ENCODE results near the gene SCG5.

Gene SCG5

GRCh38 chr15:32722136-32722535 lies 80.6 kb downstream of the SCG5 start:
- no peak for DNase-seq (ENCODE audit: low read depth)
- TF ChIP-seq, protein P1, sequence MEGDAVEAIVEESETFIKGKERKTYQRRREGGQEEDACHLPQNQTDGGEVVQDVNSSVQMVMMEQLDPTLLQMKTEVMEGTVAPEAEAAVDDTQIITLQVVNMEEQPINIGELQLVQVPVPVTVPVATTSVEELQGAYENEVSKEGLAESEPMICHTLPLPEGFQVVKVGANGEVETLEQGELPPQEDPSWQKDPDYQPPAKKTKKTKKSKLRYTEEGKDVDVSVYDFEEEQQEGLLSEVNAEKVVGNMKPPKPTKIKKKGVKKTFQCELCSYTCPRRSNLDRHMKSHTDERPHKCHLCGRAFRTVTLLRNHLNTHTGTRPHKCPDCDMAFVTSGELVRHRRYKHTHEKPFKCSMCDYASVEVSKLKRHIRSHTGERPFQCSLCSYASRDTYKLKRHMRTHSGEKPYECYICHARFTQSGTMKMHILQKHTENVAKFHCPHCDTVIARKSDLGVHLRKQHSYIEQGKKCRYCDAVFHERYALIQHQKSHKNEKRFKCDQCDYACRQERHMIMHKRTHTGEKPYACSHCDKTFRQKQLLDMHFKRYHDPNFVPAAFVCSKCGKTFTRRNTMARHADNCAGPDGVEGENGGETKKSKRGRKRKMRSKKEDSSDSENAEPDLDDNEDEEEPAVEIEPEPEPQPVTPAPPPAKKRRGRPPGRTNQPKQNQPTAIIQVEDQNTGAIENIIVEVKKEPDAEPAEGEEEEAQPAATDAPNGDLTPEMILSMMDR (IDR thresholded peaks at IDR 0.05; ENCODE audit: control insufficient read depth, extremely low read depth, insufficient read depth): no peak
- H3K4me3 ChIP-seq (ENCODE audit: low read depth, low read length): no peak overlapping the region

DNA sequence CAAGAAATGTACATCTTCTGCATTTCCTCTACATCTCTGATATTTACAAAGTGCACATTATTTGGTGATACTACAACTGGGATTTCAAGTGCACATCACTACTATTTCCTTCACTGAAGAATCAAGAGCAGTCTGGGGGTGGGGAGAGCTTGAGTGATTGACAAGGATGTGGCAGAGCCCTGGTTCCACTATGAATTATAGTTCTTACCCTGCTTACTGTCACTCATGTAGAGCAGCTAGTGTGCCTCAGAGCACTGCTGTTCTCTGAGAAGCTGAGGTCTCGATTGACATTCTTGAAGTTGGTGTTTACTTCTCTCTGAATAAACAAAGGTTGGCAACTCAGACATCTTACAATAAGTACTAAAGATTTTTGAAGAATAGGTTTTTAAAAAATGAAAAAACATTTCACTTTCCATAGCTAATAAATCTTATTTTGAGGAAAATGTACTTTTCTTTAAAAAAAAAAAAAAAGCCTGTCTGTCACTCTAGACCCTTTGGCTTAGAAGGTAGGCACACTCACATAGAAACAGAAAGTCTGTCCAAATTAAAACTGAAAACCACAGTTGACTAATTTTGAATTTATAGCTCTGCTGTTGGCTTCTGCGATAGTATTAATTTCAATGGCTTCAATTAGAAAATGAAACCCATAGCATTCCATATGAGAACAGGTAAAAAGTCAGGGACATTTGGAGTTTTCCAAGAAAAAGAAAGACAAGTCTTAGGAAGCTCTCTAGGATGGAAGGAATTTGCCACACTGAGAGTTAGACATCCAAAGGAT lies 81.8 kb downstream of the SCG5 start:
- TF ChIP-seq, protein P1 (IDR thresholded peaks at IDR 0.05; ENCODE audit: control insufficient read depth, extremely low read depth, insufficient read depth): no peak
- DNase-seq (ENCODE audit: low read depth): no peak
- no peak overlapping the region for H3K4me3 ChIP-seq (ENCODE audit: low read depth, low read length)

DNA sequence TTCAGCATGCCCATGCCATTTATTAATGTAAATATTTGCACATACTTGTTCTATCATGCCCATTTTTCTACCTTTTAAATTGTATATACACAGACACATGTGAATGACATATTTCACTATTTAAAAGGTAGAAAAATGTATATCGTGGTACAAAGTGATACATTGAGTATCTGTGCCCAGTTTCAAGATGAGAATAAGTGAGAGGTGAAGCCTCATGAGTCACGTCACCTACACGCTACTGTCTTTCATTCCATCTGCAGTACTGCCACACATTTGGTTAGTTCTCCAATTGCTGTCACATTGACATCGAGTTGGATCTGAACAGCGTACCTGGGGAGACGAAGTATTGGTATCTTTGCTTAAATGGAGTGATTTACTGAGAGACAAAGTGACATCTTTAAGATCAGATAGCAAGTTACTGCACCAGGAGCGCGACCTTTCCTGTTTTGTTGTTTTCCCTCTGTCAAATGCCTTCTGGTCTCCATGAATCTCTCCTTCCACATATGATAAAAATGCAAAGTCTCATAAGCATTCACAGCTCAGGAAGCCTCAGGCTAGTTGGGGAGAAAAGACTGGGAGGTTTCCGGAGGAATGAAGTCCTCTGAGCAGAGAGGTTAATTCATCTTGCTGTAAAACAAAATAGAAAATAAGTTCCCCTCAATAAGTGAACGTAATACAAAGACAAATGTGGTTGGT lies 88.3 kb downstream of the SCG5 start:
- no peak for DNase-seq (ENCODE audit: low read depth)
- H3K4me3 ChIP-seq (ENCODE audit: low read depth, low read length): no peak overlapping the region
- TF ChIP-seq, protein P1 (IDR thresholded peaks at IDR 0.05; ENCODE audit: control insufficient read depth, extremely low read depth, insufficient read depth): no peak

GRCh38 chr15:32730677-32731654 lies 89.5 kb downstream of the SCG5 start:
- H3K4me3 ChIP-seq (ENCODE audit: low read depth, low read length): no peak overlapping the region
- TF ChIP-seq, protein P1 (IDR thresholded peaks at IDR 0.05; ENCODE audit: control insufficient read depth, extremely low read depth, insufficient read depth): no peak
- DNase-seq (ENCODE audit: low read depth): no peak

- no peak overlapping the region for H3K4me3 ChIP-seq (ENCODE audit: low read depth, low read length)
- no peak for DNase-seq (ENCODE audit: low read depth)
- TF ChIP-seq, protein P1 (IDR thresholded peaks at IDR 0.05; ENCODE audit: control insufficient read depth, extremely low read depth, insufficient read depth): no peak
Observed at GRCh38 chr15:32732574-32733157, 91.2 kb downstream of the SCG5 start.

- TF ChIP-seq, protein P1 (IDR thresholded peaks at IDR 0.05; ENCODE audit: control insufficient read depth, extremely low read depth, insufficient read depth): no peak
- DNase-seq (ENCODE audit: low read depth): no peak
- no peak overlapping the region for H3K4me3 ChIP-seq (ENCODE audit: low read depth, low read length)
Observed at GRCh38 chr15:32733281-32733680, 91.8 kb downstream of the SCG5 start.

Measured in LNCaP clone FGC (cell line).